Activated naive CD4-positive, alpha-beta T cell (primary cell): ENCODE data around the gene RAB1B.
"Not testable (repeated sequence)": the region's sequence is repeated elsewhere in the genome, so short reads cannot be mapped to it uniquely, and the experiment has no call there.

Experiments
- DNase-seq, 4 experiments: peaks; one replicate each; lab custom pipeline; 2025; lab: John Stamatoyannopoulos, UW

The RAB1B gene

GRCh38 chr11:66267379-66268243 lies 828 bp upstream of the RAB1B start:
- peak; percentile 55 to 84 (median 76) for DNase-seq

GRCh38 chr11:66268952-66269905 lies 790 bp downstream of the RAB1B start:
- no peak for DNase-seq

- DNase-seq = no peak
Measured at GRCh38 chr11:66271816-66272215, 3.4 kb downstream of the RAB1B start.

- DNase-seq = no peak
Measured at GRCh38 chr11:66272596-66272995, 4.2 kb downstream of the RAB1B start.

GRCh38 chr11:66274219-66274618 lies 5.8 kb downstream of the RAB1B start:
- no peak for DNase-seq

- no peak for DNase-seq
Measured at GRCh38 chr11:66275396-66275795, 7.0 kb downstream of the RAB1B start.

- DNase-seq = no peak
Measured at GRCh38 chr11:66275984-66276612, 7.7 kb downstream of the RAB1B start.

- not testable (repeated sequence) for DNase-seq
Measured at GRCh38 chr11:66276619-66277018, 8.2 kb downstream of the RAB1B start.

GRCh38 chr11:66277064-66277463 lies 8.6 kb downstream of the RAB1B start:
- DNase-seq = not testable (repeated sequence)

GRCh38 chr11:66277471-66278362 lies 9.3 kb downstream of the RAB1B start, which contains the start of gene CNIH2:
Gene CNIH2 (plus strand): TSS chr11:66278175. CDS start chr11:66278457, 282 bp downstream.
- peak in 2 of 4 experiments; percentile 18 to 44 for DNase-seq

- no peak for DNase-seq
Measured at GRCh38 chr11:66278363-66279091, 10.1 kb downstream of the RAB1B start.

GRCh38 chr11:66279092-66279734 lies 10.8 kb downstream of the RAB1B start:
- no peak for DNase-seq

GRCh38 chr11:66280428-66280827 lies 12.0 kb downstream of the RAB1B start:
- no peak for DNase-seq

GRCh38 chr11:66281001-66281400 lies 12.6 kb downstream of the RAB1B start:
- DNase-seq = no peak

GRCh38 chr11:66281776-66282467 lies 13.5 kb downstream of the RAB1B start:
- DNase-seq = no peak

- peak; percentile 91 to 99 (median 99) for DNase-seq
Measured at GRCh38 chr11:66282468-66283455, 14.3 kb downstream of the RAB1B start.

- DNase-seq = no peak
Measured at GRCh38 chr11:66283461-66284105, 15.1 kb downstream of the RAB1B start.
